Activated CD8-positive, alpha-beta memory T cell treated with anti-CD3 and anti-CD28 coated beads, Interleukin-2, amount 50 U/mL, for 24 hours (primary cell): ENCODE results near the gene USP13.

Experiments used
- DNase-seq: peaks from one replicate; pipeline ENCODE4 v3.0.0-alpha.2; 2020; ENCODE audit errors: extremely low read depth

Gene USP13

DNA sequence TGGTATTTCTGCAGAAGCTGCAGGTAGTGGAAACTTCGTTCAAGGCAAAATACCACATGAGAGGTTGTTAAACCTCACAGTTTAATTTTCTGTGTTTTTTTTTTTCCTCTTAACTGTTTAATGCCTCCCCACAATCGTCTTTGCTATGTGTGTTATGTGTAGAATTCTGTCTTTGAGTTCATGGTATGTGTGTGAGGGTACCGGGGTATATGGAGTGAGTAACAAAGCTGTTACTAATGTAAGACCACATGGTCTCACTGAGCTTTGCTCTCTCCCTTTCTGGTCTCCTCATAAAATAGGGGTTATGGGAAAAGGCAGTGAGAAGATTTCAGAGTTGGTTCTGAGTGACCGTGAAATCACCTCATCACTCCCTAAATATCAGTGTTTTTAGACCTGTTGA lies 143.6 kb downstream of the USP13 start:
- no peak for DNase-seq

- DNase-seq, result no peak
Measured at GRCh38 chr3:179797192-179797591, 144.4 kb downstream of the USP13 start.

DNA sequence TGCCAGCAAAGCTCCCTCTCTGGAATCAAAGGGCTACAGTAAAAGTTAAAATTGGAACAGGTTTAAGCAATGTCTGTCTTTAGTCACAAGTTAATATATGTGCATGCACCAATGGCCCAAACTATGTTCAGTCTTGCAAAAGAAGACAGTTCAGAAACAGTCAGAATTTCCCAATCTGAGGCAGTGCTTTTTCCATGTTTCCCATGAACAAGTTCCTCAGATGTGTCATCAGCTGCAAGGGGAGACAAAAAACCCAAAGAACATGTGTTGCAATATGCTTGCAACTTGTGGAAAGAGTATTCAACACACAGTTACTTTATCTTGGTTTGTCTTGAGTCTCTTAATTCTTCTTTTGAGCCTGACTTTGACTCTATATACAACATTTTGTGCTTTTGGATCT lies 148.4 kb downstream of the USP13 start:
- no peak for DNase-seq

- DNase-seq, result no peak
Measured at GRCh38 chr3:179801856-179802255, 149.0 kb downstream of the USP13 start.

DNA sequence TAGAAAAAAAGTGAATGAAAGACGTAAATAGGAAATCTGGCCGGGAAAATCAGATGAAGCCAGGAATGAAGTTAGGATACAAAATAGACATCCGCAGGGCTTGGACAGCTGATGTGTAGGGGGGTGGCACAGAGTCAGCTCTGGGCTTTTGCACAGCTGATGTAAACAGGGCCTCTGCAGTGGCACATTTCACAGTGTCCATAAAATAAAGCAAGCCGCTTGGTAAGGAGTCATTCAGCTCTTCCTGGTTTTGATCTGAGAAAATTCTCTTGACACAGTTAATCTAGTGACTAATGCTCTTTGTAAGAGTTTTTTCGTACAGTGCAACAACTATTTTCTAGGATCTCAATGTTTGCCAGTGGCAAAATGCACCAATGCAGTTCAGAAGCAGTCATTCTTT lies 153.3 kb downstream of the USP13 start:
- DNase-seq, result no peak

DNA sequence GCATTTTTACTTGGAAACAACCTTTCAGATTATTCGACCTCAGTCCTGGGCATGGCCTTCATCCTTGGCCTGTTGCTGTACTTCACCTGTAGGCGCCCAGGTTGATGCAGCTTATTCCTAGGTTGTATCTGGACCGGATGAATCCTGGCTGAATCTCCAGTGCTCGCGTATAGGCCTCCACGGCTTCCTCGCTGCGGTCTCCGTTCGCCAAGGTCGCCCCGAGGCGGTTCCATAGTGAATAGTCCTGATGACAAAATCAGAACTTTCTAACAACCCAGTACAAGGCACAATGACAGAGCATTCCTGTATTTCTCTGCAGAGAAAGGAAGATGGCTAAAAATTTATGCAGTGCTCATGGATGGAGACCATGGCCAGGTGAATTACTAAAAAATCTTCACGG lies 154.7 kb downstream of the USP13 start:
- DNase-seq, result no peak

- DNase-seq, result no peak
Measured at GRCh38 chr3:179809639-179810038, 156.8 kb downstream of the USP13 start.

DNA sequence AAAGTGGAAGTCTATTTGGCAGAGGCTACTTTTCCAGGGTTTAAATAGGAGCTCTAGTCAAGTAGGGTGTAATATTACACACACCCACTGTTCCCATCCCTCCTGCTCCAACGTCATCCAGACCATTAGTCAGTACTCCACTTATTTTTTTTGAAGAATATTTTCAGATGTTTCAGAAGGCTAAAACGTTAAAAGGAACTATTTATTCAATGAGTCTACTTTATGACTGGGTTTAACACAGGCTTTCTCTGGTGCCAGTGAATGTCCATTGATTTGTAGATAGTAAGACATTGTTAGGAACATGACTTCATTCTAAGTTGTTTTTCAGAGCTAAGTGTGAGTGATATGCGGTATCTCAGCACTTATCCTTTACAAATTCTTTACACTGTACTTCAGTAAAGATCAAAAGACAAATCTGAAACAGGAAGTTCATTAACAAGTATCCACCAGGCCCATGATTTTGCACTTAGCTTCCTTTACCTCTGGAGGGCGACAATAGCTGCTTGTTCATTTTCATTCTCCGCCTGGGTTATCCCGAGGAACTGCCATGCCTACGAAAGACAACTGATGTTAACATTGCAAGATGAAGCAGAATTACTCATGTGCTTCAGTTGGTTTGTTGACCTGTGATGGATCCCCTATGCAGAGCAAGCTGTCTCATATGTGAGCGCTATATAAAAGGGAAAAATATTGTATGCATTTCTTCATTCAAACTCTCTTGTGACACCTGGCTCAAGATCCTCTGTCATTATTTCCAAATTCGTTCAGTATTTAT lies 158.7 kb downstream of the USP13 start:
- no peak for DNase-seq

GRCh38 chr3:179812096-179812382 lies 159.2 kb downstream of the USP13 start:
- no peak for DNase-seq

GRCh38 chr3:179819379-179819778 lies 166.5 kb downstream of the USP13 start:
- DNase-seq, result no peak

- DNase-seq, result no peak
Measured at GRCh38 chr3:179822296-179822695, 169.5 kb downstream of the USP13 start.

GRCh38 chr3:179825527-179826246 lies 172.8 kb downstream of the USP13 start:
- no peak for DNase-seq

GRCh38 chr3:179826247-179826637 lies 173.4 kb downstream of the USP13 start:
- no peak for DNase-seq

DNA sequence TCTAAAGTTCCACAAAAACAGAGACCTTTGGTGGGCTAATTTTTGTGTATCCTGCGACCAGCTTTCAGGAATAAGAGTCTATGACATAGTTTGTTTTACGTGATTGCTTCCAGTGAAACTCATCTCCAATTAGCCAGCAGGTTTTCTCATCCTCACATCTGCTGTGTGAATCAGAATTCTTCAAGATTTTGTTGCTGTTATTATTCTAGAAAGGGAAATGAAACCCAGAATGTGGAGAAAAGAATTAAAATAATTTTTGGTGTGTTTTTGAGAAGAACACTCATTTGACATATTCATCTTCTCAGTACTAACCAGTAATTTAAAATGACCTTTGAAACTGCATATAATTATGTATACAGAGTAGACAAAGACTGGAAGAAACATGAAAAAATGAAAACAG lies 175.9 kb downstream of the USP13 start:
- no peak for DNase-seq

- DNase-seq, result no peak
Measured at GRCh38 chr3:179829401-179829800, 176.6 kb downstream of the USP13 start.

DNA sequence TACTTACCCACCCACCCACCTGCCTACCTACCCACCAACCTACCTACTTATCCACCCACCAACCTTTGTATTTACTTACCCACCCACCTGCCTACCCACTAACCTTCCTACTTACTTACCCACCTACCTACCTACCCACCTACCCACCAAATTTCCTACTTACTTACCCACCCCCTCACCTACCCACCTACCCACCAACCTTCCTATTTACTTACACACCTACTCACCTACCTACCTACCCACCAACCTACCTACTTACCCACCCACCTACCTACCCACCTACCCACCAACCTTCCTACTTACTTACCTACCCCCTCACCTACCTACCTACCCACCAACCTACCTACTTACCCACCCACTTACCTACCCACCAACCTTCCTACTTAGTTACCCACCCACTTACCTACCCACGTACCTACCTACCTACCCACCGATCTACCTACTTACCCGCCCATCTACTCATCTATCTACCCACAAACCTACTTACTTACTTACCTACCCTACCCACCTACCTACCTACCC lies 179.6 kb downstream of the USP13 start:
- DNase-seq, result no peak

DNA sequence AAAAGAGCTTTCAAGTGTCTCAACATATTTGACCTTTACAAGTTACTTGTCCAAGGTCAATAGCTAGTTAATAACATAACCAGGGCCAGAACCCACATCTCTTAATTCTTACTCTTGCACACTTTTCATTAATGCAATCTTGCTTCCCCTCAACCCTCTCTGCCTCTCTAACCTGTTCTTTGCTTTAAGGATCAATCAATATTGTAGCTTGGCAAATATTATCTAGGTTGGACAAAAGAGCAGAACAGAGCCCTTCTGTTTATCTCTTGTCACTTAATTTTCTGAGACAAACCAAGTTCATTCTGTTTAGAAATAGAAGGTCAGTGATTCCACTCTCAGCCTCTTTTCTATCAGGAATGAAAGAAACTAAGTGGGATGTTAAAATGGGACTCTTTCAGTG lies 180.5 kb downstream of the USP13 start:
- no peak for DNase-seq

GRCh38 chr3:179837374-179837773 lies 184.5 kb downstream of the USP13 start:
- DNase-seq, result no peak
